Smooth muscle cell (in vitro differentiated cells): ENCODE data around the gene TCAIM. TPM values are rescaled to one million over a fixed set of nuclear protein-coding genes. Genes with fewer than 3 reads are reported as not detected.

Experiments used
- DNase-seq: peaks from one replicate; lab custom pipeline; 2025; ENCODE audit not compliant: unreplicated experiment; lab: John Stamatoyannopoulos, UW
- H2AFZ ChIP-seq: fragments of 200-600 bp; sonication (generic); 2 replicates; pipeline ENCODE4 v1.6.0; 2016; ENCODE audit warnings: antibody characterized with exemption, low read depth, mild to moderate bottlenecking
- H3F3A ChIP-seq: fragments of 200-600 bp; sonication (generic); 2 replicates; pipeline ENCODE4 v1.6.0; 2017; ENCODE audit warnings: antibody characterized with exemption, low read depth
- H3K27ac ChIP-seq: fragments of 200-600 bp; sonication (generic); 2 replicates; pipeline ENCODE4 v1.5.1; 2016; ENCODE audit warnings: low read depth, mild to moderate bottlenecking
- H3K27me3 ChIP-seq: fragments of 200-600 bp; sonication (generic); 2 replicates; pipeline ENCODE4 v1.6.1; 2016; ENCODE audit warnings: low read depth, mild to moderate bottlenecking
- H3K36me3 ChIP-seq: fragments of 200-600 bp; sonication (generic); 2 replicates; pipeline ENCODE4 v1.5.1; 2016; ENCODE audit warnings: low read depth
- H3K4me1 ChIP-seq: fragments of 200-600 bp; sonication (generic); 2 replicates; pipeline ENCODE4 v1.5.1; 2016; ENCODE audit warnings: low read depth
- H3K4me2 ChIP-seq: fragments of 200-600 bp; sonication (generic); 2 replicates; pipeline ENCODE4 v1.6.0; 2016; ENCODE audit warnings: mild to moderate bottlenecking
- H3K4me3 ChIP-seq: fragments of 200-600 bp; sonication (generic); 2 replicates; pipeline ENCODE4 v1.5.1; 2016; ENCODE audit warnings: mild to moderate bottlenecking
- H3K79me2 ChIP-seq: fragments of 200-600 bp; sonication (generic); 2 replicates; pipeline ENCODE4 v1.6.0; 2016; ENCODE audit warnings: low read depth, mild to moderate bottlenecking
- H3K9ac ChIP-seq: fragments of 200-600 bp; sonication (generic); 2 replicates; pipeline ENCODE4 v1.6.0; 2016; ENCODE audit warnings: low read depth
- H3K9me3 ChIP-seq: fragments of 200-600 bp; sonication (generic); replicated peaks from 2 replicates; pipeline ENCODE4 v1.5.1; 2016; ENCODE audit warnings: low read depth
- H4K20me1 ChIP-seq: fragments of 200-600 bp; sonication (generic); 2 replicates; pipeline ENCODE4 v1.6.0; 2016; ENCODE audit warnings: low read depth
- CTCF ChIP-seq: fragments of 200-600 bp; sonication (generic); IDR thresholded peaks from 2 replicates; pipeline ENCODE4 v1.5.1; 2017; ENCODE audit warnings: borderline replicate concordance, mild to moderate bottlenecking, antibody characterized with exemption; ENCODE audit not compliant: insufficient read depth, poor library complexity, severe bottlenecking
- WGBS: methylation state at CpG from one replicate; pipeline ENCODE4 v1.1.7; 2016; ENCODE audit warnings: low lambda C conversion rate; 5-methylcytosine and 5-hydroxymethylcytosine counted together
- polyA plus RNA-seq: library from polyadenylated mRNA; unstranded; fragments of >200 nt; fragmentation: Nextera tagmentation; extraction: Ambion mirVana; gene quantifications from 2 replicates; pipeline ENCODE4 v1.2.1, GENCODE V29; 2016
- total RNA-seq: library from RNA; depleted of rRNA; stranded (reverse); fragments of >200 nt; gene quantifications from 2 replicates; pipeline ENCODE4 v1.2.3, GENCODE V29; 2014

TCAIM gene
- total and polyA plus RNA-seq, 2 experiments from 2014 or later: 10.7 to 23.1 TPM

- DNase-seq: no peak
- Histone ChIP-seq H3K4me2 (no peak overlapping the region), H3F3A (peaks cover 20% of the 10 kb centered on the region), H3K27ac (no peak overlapping the region), H3K4me3 (no peak overlapping the region), H3K27me3 (no peaks in the 10 kb centered on the region), H3K79me2 (no peaks in the 10 kb centered on the region), H3K4me1 (no peaks in the 10 kb centered on the region), H3K36me3 (peaks cover 34% of the 10 kb centered on the region), H3K9me3 (peaks cover 24% of the 10 kb centered on the region), H3K9ac (no peak overlapping the region), H2AFZ (no peak overlapping the region), H4K20me1 (no peaks in the 10 kb centered on the region)
- 97% methylated on average over 7 of the region's 7 CpGs for WGBS
- no peak for TF ChIP-seq CTCF
These were observed 106.5 kb downstream of the TCAIM start for GRCh38 chr3:44444896-44445691.

GRCh38 chr3:44445786-44446185 is 107.2 kb downstream of the TCAIM start:
- Histone ChIP-seq H3K79me2 (no peaks in the 10 kb centered on the region), H3K27me3 (no peaks in the 10 kb centered on the region), H3K27ac (no peak overlapping the region), H3K4me3 (no peak overlapping the region), H2AFZ (no peak overlapping the region), H3K4me2 (no peak overlapping the region), H3K4me1 (no peaks in the 10 kb centered on the region), H4K20me1 (no peaks in the 10 kb centered on the region), H3F3A (peaks cover 14% of the 10 kb centered on the region), H3K36me3 (peaks cover 39% of the 10 kb centered on the region), H3K9ac (no peak overlapping the region), H3K9me3 (peaks cover 24% of the 10 kb centered on the region)
- 100% methylated on average over 5 of the region's 5 CpGs for WGBS
- no peak for TF ChIP-seq CTCF
- no peak for DNase-seq

- Histone ChIP-seq H3K9ac (no peak overlapping the region), H3K9me3 (peaks cover 24% of the 10 kb centered on the region), H3K36me3 (peaks cover 39% of the 10 kb centered on the region), H3K4me3 (no peak overlapping the region), H3K4me1 (no peaks in the 10 kb centered on the region), H2AFZ (no peak overlapping the region), H3K27ac (no peak overlapping the region), H3K4me2 (no peak overlapping the region), H3F3A (peaks cover 2% of the 10 kb centered on the region), H3K79me2 (no peaks in the 10 kb centered on the region), H3K27me3 (no peaks in the 10 kb centered on the region), H4K20me1 (no peaks in the 10 kb centered on the region)
- 97% methylated on average over 5 of the region's 5 CpGs for WGBS
- no peak for TF ChIP-seq CTCF
- DNase-seq: no peak
These were observed 108.4 kb downstream of the TCAIM start for GRCh38 chr3:44446929-44447328.

- H3K9ac ChIP-seq: no peak overlapping the region
- H3K36me3 ChIP-seq: peaks cover 63% of the 10 kb centered on the region
- no peak overlapping the region for H3K4me3 ChIP-seq
- 100% methylated on average over 3 of the region's 3 CpGs for WGBS
- H3K27ac ChIP-seq: no peak overlapping the region
- TF ChIP-seq CTCF: no peak
- peaks cover 24% of the 10 kb centered on the region for H3K9me3 ChIP-seq
- no peak for DNase-seq
- no peak overlapping the region for H2AFZ ChIP-seq
- H4K20me1 ChIP-seq: peaks cover 29% of the 10 kb centered on the region
- H3K27me3 ChIP-seq: no peaks in the 10 kb centered on the region
- no peaks in the 10 kb centered on the region for H3K4me1 ChIP-seq
- no peak overlapping the region for H3K4me2 ChIP-seq
- H3F3A ChIP-seq: no peaks in the 10 kb centered on the region
- peaks cover 18% of the 10 kb centered on the region for H3K79me2 ChIP-seq
These were observed 112.9 kb downstream of the TCAIM start for GRCh38 chr3:44451441-44451840.
